Astrocyte (in vitro differentiated cells and primary cell): Measurements from ENCODE around the gene GFER. TPM values are rescaled to one million over a fixed set of nuclear protein-coding genes. Genes with fewer than 3 reads are reported as not detected.
A peak's percentile ranks its signal among the peaks of the same experiment; 100 is the strongest.

Experiments used
- DNase-seq: peaks from one replicate; pipeline ENCODE4 v3.0.0-alpha.2; 2010; ENCODE audit warnings: low read depth
- FAIRE-seq: peaks from 2 replicates; lab custom pipeline; 2011; peaks lifted over from hg19 to GRCh38; lab: Jason Lieb, UNC
- H2AFZ ChIP-seq: 2 replicates; pipeline ENCODE4 v1.6.0; 2012; ENCODE audit warnings: low read depth, low read length, inconsistent platforms
- H3K27ac ChIP-seq: 2 replicates; pipeline ENCODE4 v1.5.1; 2011; ENCODE audit warnings: low read depth, low read length, inconsistent platforms
- H3K27me3 ChIP-seq: 2 replicates; pipeline ENCODE4 v1.6.0; 2011; ENCODE audit warnings: low read length, inconsistent platforms; ENCODE audit not compliant: insufficient read depth
- H3K36me3 ChIP-seq: 2 replicates; pipeline ENCODE4 v1.5.1; 2011; ENCODE audit warnings: low read length, inconsistent platforms; ENCODE audit not compliant: insufficient read depth
- H3K4me1 ChIP-seq: 2 replicates; pipeline ENCODE4 v1.5.1; 2011; ENCODE audit warnings: low read length, inconsistent platforms; ENCODE audit not compliant: insufficient read depth
- H3K4me2 ChIP-seq: 2 replicates; pipeline ENCODE4 v1.6.0; 2012; ENCODE audit warnings: low read length, inconsistent platforms
- H3K4me3 ChIP-seq: 2 replicates; pipeline ENCODE4 v1.5.1; 2011; ENCODE audit warnings: low read depth, mild to moderate bottlenecking, low read length, inconsistent platforms; ENCODE audit not compliant: insufficient read depth
- H3K79me2 ChIP-seq: 2 replicates; pipeline ENCODE4 v1.6.0; 2012; ENCODE audit warnings: mild to moderate bottlenecking, low read length, inconsistent platforms; ENCODE audit not compliant: insufficient read depth
- H3K9ac ChIP-seq: 2 replicates; pipeline ENCODE4 v1.6.0; 2012; ENCODE audit warnings: mild to moderate bottlenecking, low read length, inconsistent platforms
- H3K9me3 ChIP-seq: 2 replicates; pipeline ENCODE4 v1.5.1; 2012; ENCODE audit warnings: low read depth, mild to moderate bottlenecking, low read length, inconsistent platforms; ENCODE audit not compliant: insufficient read depth
- H4K20me1 ChIP-seq: 2 replicates; pipeline ENCODE4 v1.6.0; 2012; ENCODE audit warnings: low read length, inconsistent platforms; ENCODE audit not compliant: insufficient read depth
- H3K27ac Mint-ChIP-seq: one replicate; pipeline ENCODE4 v1.8.0; 2021; ENCODE audit warnings: mild to moderate bottlenecking, mixed read lengths; ENCODE audit not compliant: unreplicated experiment
- H3K27me3 Mint-ChIP-seq: one replicate; pipeline ENCODE4 v1.8.0; 2021; ENCODE audit warnings: low read depth, mixed read lengths; ENCODE audit not compliant: unreplicated experiment
- H3K36me3 Mint-ChIP-seq: one replicate; pipeline ENCODE4 v1.8.0; 2021; ENCODE audit warnings: low read depth, mixed read lengths; ENCODE audit not compliant: unreplicated experiment
- H3K4me1 Mint-ChIP-seq: one replicate; pipeline ENCODE4 v1.8.0; 2021; ENCODE audit warnings: low read depth, mixed read lengths; ENCODE audit not compliant: unreplicated experiment
- H3K4me3 Mint-ChIP-seq: one replicate; pipeline ENCODE4 v1.8.0; 2021; ENCODE audit warnings: mild to moderate bottlenecking, moderate library complexity, mixed read lengths; ENCODE audit not compliant: unreplicated experiment
- H3K9me3 Mint-ChIP-seq: one replicate; pipeline ENCODE4 v1.8.0; 2021; ENCODE audit warnings: mild to moderate bottlenecking, mixed read lengths; ENCODE audit not compliant: unreplicated experiment
- CTCF ChIP-seq: IDR thresholded peaks from 2 replicates; pipeline ENCODE4 v1.5.1; 2011; ENCODE audit warnings: low read depth, mild to moderate bottlenecking, inconsistent platforms, low read length, moderate library complexity; ENCODE audit not compliant: insufficient read depth
- EZH2 ChIP-seq: IDR thresholded peaks from 2 replicates; pipeline ENCODE4 v1.6.1; 2012; ENCODE audit warnings: mild to moderate bottlenecking, low read length, inconsistent platforms; ENCODE audit not compliant: insufficient read depth
- total RNA-seq: library from RNA; stranded (reverse); gene quantifications from 2 replicates; pipeline ENCODE4 v1.2.1, GENCODE V29; 2021

GFER gene
- total RNA-seq, 1 donor from 2014 or later, result 30.4 TPM

GRCh38 chr16:2031081-2031577, 47.1 kb downstream of the GFER start:
- Mint-ChIP-seq H3K36me3 (no peaks in the 10 kb centered on the region), H3K4me3 (no peak overlapping the region), H3K27me3 (no peaks in the 10 kb centered on the region), H3K4me1 (peaks cover 18% of the 10 kb centered on the region), H3K27ac (no peak overlapping the region), H3K9me3 (no peaks in the 10 kb centered on the region)
- Histone ChIP-seq H3K27me3 (no peaks in the 10 kb centered on the region), H3K4me2 (no peak overlapping the region), H4K20me1 (peaks cover 24% of the 10 kb centered on the region), H3K4me3 (no peak overlapping the region), H3K27ac (no peak overlapping the region), H3K79me2 (peaks cover 55% of the 10 kb centered on the region), H3K9me3 (no peaks in the 10 kb centered on the region), H3K36me3 (no peaks in the 10 kb centered on the region), H2AFZ (no peak overlapping the region), H3K9ac (no peak overlapping the region), H3K4me1 (peaks cover 49% of the 10 kb centered on the region)
- DNase-seq, result no peak
- TF ChIP-seq CTCF, result no peak
- TF ChIP-seq EZH2, result no peak
- no peak for FAIRE-seq

- H3K9ac ChIP-seq, result peak overlapping the region; percentile 89
- H3K9me3 ChIP-seq, result no peaks in the 10 kb centered on the region
- peaks cover 25% of the 10 kb centered on the region for H4K20me1 ChIP-seq
- no peaks in the 10 kb centered on the region for H3K36me3 ChIP-seq
- no peak overlapping the region for H3K27ac Mint-ChIP-seq
- no peaks in the 10 kb centered on the region for H3K27me3 Mint-ChIP-seq
- no peaks in the 10 kb centered on the region for H3K27me3 ChIP-seq
- H3K4me1 Mint-ChIP-seq, result peaks cover 18% of the 10 kb centered on the region
- peak overlapping the region; percentile 99 for H3K4me2 ChIP-seq
- no peak overlapping the region for H2AFZ ChIP-seq
- peak overlapping the region; percentile 95 for H3K27ac ChIP-seq
- H3K4me3 Mint-ChIP-seq, result peak overlapping the region; percentile 62
- DNase-seq (peak; percentile 27), FAIRE-seq (no peak)
- H3K4me3 ChIP-seq, result no peak overlapping the region
- TF ChIP-seq EZH2 (no peak), CTCF (no peak)
- no peaks in the 10 kb centered on the region for H3K36me3 Mint-ChIP-seq
- peaks cover 53% of the 10 kb centered on the region for H3K4me1 ChIP-seq
- no peaks in the 10 kb centered on the region for H3K9me3 Mint-ChIP-seq
- peaks cover 66% of the 10 kb centered on the region for H3K79me2 ChIP-seq
These were observed 48.5 kb downstream of the GFER start for GRCh38 chr16:2032285-2033056.
